ENCODE measurements around the gene CENPL.

CENPL gene

DNA sequence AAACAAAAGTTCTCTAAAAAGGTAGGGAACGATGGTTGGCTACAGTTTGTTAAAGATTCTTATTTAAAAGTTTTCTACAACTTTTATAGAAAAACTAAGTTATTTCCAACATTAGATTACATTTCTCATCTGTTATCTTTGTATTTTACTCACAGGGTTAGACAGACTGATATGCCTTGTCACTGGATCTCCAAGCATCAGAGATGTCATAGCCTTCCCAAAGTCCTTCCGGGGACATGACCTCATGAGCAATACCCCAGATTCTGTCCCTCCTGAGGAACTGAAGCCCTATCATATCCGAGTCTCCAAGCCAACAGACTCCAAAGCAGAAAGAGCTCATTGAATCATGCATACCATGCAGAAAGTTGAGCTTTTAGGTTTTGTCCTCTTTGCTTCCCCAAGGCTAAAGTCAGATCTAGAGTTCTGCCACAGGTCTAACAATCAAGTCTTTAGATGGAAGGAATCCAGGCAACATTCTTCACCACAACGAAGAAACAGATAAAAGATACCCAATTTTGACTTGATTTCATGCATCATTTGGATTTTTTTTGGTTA is 32.8 kb upstream of the CENPL start:
- TF ChIP-seq, protein P1, sequence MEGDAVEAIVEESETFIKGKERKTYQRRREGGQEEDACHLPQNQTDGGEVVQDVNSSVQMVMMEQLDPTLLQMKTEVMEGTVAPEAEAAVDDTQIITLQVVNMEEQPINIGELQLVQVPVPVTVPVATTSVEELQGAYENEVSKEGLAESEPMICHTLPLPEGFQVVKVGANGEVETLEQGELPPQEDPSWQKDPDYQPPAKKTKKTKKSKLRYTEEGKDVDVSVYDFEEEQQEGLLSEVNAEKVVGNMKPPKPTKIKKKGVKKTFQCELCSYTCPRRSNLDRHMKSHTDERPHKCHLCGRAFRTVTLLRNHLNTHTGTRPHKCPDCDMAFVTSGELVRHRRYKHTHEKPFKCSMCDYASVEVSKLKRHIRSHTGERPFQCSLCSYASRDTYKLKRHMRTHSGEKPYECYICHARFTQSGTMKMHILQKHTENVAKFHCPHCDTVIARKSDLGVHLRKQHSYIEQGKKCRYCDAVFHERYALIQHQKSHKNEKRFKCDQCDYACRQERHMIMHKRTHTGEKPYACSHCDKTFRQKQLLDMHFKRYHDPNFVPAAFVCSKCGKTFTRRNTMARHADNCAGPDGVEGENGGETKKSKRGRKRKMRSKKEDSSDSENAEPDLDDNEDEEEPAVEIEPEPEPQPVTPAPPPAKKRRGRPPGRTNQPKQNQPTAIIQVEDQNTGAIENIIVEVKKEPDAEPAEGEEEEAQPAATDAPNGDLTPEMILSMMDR (conservative IDR thresholded peaks at IDR 0.05; ENCODE audit: low read depth) = no peak
- ChIA-PET CTCF (interaction anchor here (0.6 kb wide), 1 partner anchor 16 kb away, joined by 3 read pairs; no protein-coding TSS in a partner anchor), POLR2A (ENCODE audit: low non-redundant PET) (no interaction called here)
- H3K27ac ChIP-seq = no peak overlapping the region
- no peak for DNase-seq (ENCODE audit: low spot score)

GRCh38 chr1:173856903-173857302 is 32.2 kb upstream of the CENPL start:
- CTCF ChIA-PET = interaction anchor here (0.6 kb wide), 2 partner anchors 16 to 20 kb away, joined by 3 to 7 read pairs; no protein-coding TSS in a partner anchor
- H3K27ac ChIP-seq = no peak overlapping the region
- TF ChIP-seq, protein P1 (conservative IDR thresholded peaks at IDR 0.05; ENCODE audit: low read depth) = no peak
- DNase-seq (ENCODE audit: low spot score) = no peak
- POLR2A ChIA-PET (ENCODE audit: low non-redundant PET) = no interaction called here

- TF ChIP-seq, protein P1 (conservative IDR thresholded peaks at IDR 0.05; ENCODE audit: low read depth) = no peak
- no peak overlapping the region for H3K27ac ChIP-seq
- POLR2A ChIA-PET (ENCODE audit: low non-redundant PET) = no interaction called here
- CTCF ChIA-PET = interaction anchor here (0.5 to 0.6 kb wide), 3 partner anchors 46 to 1106 kb away, joined by 3 to 4 read pairs (median 4); no protein-coding TSS in a partner anchor
- DNase-seq (ENCODE audit: low spot score) = no peak
Observed at GRCh38 chr1:173856014-173856413, 31.3 kb upstream of the CENPL start.

- POLR2A ChIA-PET (ENCODE audit: low non-redundant PET) = no interaction called here
- CTCF ChIA-PET = no interaction called here
- H3K27ac ChIP-seq = no peak overlapping the region
- DNase-seq (ENCODE audit: low spot score) = no peak
- TF ChIP-seq, protein P1 (conservative IDR thresholded peaks at IDR 0.05; ENCODE audit: low read depth) = no peak
Observed at GRCh38 chr1:173853074-173853473, 28.4 kb upstream of the CENPL start.

DNA sequence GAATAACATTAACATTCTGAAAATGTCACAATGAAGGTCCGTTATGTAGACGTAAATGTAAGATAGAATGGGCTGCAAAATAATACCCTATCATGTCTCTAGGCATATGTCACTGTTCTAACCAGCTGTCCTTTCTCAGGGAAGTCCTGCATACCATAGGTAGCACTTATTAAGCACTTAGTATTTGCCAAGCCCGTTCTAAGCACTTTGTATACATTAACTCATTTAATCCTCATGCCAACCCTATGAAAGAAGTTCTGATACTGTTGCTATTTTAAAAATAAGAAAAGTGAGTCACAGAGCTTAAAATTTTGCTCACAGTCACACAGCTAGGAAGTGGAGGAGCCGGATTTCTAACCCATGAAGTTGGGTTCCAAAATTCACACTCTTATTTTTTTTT is 27.4 kb upstream of the CENPL start:
- TF ChIP-seq, protein P1 (conservative IDR thresholded peaks at IDR 0.05; ENCODE audit: low read depth) = no peak
- DNase-seq (ENCODE audit: low spot score) = no peak
- H3K27ac ChIP-seq = no peak overlapping the region
- CTCF ChIA-PET = interaction anchor here (0.5 to 1.4 kb wide), 2 partner anchors 9 to 441 kb away, joined by 3 read pairs; no protein-coding TSS in a partner anchor
- POLR2A ChIA-PET (ENCODE audit: low non-redundant PET) = no interaction called here

GRCh38 chr1:173832748-173833147 is 8.1 kb upstream of the CENPL start:
- DNase-seq (ENCODE audit: low spot score) = no peak
- H3K27ac ChIP-seq = no peak overlapping the region
- TF ChIP-seq, protein P1 (conservative IDR thresholded peaks at IDR 0.05; ENCODE audit: low read depth) = no peak
- POLR2A ChIA-PET (ENCODE audit: low non-redundant PET) = no interaction called here
- CTCF ChIA-PET = no interaction called here

Data from RWPE1 (cell line).